Measurements from ENCODE around the gene TRIM9. TPM values are rescaled to one million over a fixed set of nuclear protein-coding genes. Genes with fewer than 3 reads are reported as not detected.

Gene TRIM9
- total RNA-seq, 4 donors from 2014 or later, result 0.26 to 3.0 (median 0.87) TPM

GRCh38 chr14:50984036-50984710 is 110.7 kb downstream of the TRIM9 start:
- Histone ChIP-seq H3K27me3 (no peaks in the 10 kb centered on the region), H3K4me3 (no peak overlapping the region), H3K9me3 (no peaks in the 10 kb centered on the region), H3K27ac (no peak overlapping the region), H3K4me1 (peaks cover 4 to 17% of the 10 kb centered on the region in 2 donors), H3K36me3 (no peaks in the 10 kb centered on the region)
- intact Hi-C loops (cut with DNase I; ENCODE audit: low total_unique reads), result no loop called here
- no peak for TF ChIP-seq POLR2A (IDR thresholded peaks at IDR 0.05)
- TF ChIP-seq CTCF (IDR thresholded peaks at IDR 0.05 in 4 of 5, conservative IDR thresholded peaks at IDR 0.05 in 1 of 5), result no peak
- DNase-seq, result no peak
- no peak for ATAC-seq
- in situ Hi-C loops (cut with MboI; ENCODE audit: low sequenced_read_pairs in 4 of 4), result no loop called here

- intact Hi-C loops (cut with DNase I; ENCODE audit: low total_unique reads), result no loop called here
- H3K36me3 ChIP-seq, result no peaks in the 10 kb centered on the region
- peak overlapping the region in 2 of 4 donors; percentile 78 to 87 for H3K27ac ChIP-seq
- no peaks in the 10 kb centered on the region for H3K9me3 ChIP-seq
- in situ Hi-C loops (cut with MboI; ENCODE audit: low sequenced_read_pairs in 4 of 4), result no loop called here
- H3K27me3 ChIP-seq, result no peaks in the 10 kb centered on the region
- no peak for ATAC-seq
- no peak overlapping the region for H3K4me3 ChIP-seq
- no peak for TF ChIP-seq CTCF (IDR thresholded peaks at IDR 0.05 in 4 of 5, conservative IDR thresholded peaks at IDR 0.05 in 1 of 5)
- TF ChIP-seq POLR2A (IDR thresholded peaks at IDR 0.05), result no peak
- peaks cover 12 to 36% of the 10 kb centered on the region in 2 donors for H3K4me1 ChIP-seq
- DNase-seq, result no peak
Observed at GRCh38 chr14:50979941-50980850, 114.7 kb downstream of the TRIM9 start.

GRCh38 chr14:50978888-50979287 is 116.0 kb downstream of the TRIM9 start:
- in situ Hi-C loops (cut with MboI; ENCODE audit: low sequenced_read_pairs in 4 of 4), result no loop called here
- ATAC-seq, result peak; percentile 68 to 79
- Histone ChIP-seq H3K4me1 (peaks cover 18 to 43% of the 10 kb centered on the region in 2 donors), H3K36me3 (no peaks in the 10 kb centered on the region), H3K4me3 (no peak overlapping the region), H3K27me3 (no peaks in the 10 kb centered on the region), H3K27ac (peak overlapping the region; percentile 69 to 87 (median 76)), H3K9me3 (no peaks in the 10 kb centered on the region)
- no peak for DNase-seq
- intact Hi-C loops (cut with DNase I; ENCODE audit: low total_unique reads), result no loop called here
- TF ChIP-seq CTCF (IDR thresholded peaks at IDR 0.05 in 4 of 5, conservative IDR thresholded peaks at IDR 0.05 in 1 of 5) (no peak), POLR2A (IDR thresholded peaks at IDR 0.05) (no peak)

- in situ Hi-C loops (cut with MboI; ENCODE audit: low sequenced_read_pairs in 4 of 4) (no loop called here), intact Hi-C loops (cut with DNase I; ENCODE audit: low total_unique reads) (no loop called here)
- no peak overlapping the region for H3K4me3 ChIP-seq
- DNase-seq (no peak), ATAC-seq (peak in 1 of 2 donors; percentile 26)
- no peaks in the 10 kb centered on the region for H3K9me3 ChIP-seq
- H3K27me3 ChIP-seq, result no peaks in the 10 kb centered on the region
- peak overlapping the region; percentile 69 to 87 (median 76) for H3K27ac ChIP-seq
- TF ChIP-seq POLR2A (IDR thresholded peaks at IDR 0.05), result no peak
- TF ChIP-seq CTCF (IDR thresholded peaks at IDR 0.05 in 4 of 5, conservative IDR thresholded peaks at IDR 0.05 in 1 of 5), result no peak
- no peaks in the 10 kb centered on the region for H3K36me3 ChIP-seq
- peaks cover 22 to 47% of the 10 kb centered on the region in 2 donors for H3K4me1 ChIP-seq
Observed at GRCh38 chr14:50978529-50978871, 116.4 kb downstream of the TRIM9 start.

Data from gastrocnemius medialis (tissue), 4 donors.